GM19099 (cell line): ENCODE measurements around the gene VILL.

ENCODE experiments used
- POLR2A ChIP-seq: IDR thresholded peaks from 3 replicates; pipeline ENCODE4 v1.6.1; 2011; ENCODE audit warnings: low read depth; ENCODE audit not compliant: insufficient read length; ENCODE audit errors: extremely low read depth

The VILL gene

GRCh38 chr3:37955918-37956707 is 34.5 kb upstream of the VILL start:
- TF ChIP-seq POLR2A, result no peak

DNA sequence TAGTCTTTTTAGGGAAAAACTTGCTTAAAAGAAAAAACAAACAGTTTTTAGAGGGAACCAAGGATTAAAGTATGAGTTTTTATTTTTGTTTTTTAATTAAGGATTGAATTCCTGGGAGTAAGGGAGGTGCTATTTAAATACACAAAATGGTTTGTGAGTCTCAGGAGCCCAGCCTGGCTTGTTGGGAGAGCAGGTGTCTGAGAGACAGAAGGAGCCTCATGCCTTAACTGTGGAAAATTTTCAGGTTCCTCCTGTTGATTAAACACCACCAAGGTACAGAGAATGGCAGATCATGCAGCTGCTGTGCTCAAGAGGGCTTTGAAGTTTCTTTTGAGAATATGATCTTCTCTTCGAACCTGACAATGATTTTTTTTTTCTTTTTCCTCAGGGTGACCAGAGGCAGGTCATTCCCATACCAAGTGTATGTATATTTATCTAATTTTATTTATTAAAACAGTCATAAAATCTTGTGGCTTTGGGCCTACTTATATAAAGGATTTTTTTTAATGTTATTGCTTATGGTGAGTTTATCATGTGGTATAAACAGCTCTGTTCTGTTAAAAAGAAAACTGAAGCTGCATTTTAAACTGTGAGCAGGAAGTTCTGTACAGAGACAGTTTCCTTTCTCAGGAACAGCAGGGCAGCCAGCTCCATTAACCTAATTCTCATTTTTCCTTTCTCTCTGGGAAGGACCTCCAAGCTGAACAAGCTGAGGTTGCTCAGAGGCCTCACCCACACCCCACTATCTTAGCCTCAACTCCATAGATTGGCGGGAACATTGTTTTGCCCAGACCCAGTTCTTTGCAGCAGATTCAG is 33.7 kb upstream of the VILL start:
- no peak for TF ChIP-seq POLR2A

- TF ChIP-seq POLR2A, result no peak
Measured at GRCh38 chr3:37957539-37957936, 33.0 kb upstream of the VILL start.

- TF ChIP-seq POLR2A, result no peak
Measured at GRCh38 chr3:37961622-37962431, 28.8 kb upstream of the VILL start.

- TF ChIP-seq POLR2A, result no peak
Measured at GRCh38 chr3:37963016-37963415, 27.6 kb upstream of the VILL start.

DNA sequence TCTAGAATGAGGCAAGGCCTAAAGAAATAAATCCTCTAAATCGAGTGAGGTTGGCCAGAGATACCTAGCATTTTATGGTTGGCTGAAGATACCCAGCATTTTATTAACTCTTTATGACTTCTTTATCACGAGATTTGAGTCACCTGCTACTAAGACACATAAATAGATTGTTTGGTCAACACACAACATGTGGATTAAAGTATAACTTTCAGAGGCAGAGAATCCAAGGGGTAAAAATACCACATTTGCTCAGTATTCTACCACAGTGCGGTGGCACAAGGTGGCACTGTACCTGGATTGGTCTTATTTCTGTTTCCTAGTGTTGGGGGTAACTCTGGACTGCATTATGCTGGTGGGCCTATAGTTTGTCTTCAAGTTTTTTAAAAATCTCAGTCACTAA is 27.0 kb upstream of the VILL start:
- TF ChIP-seq POLR2A, result no peak

DNA sequence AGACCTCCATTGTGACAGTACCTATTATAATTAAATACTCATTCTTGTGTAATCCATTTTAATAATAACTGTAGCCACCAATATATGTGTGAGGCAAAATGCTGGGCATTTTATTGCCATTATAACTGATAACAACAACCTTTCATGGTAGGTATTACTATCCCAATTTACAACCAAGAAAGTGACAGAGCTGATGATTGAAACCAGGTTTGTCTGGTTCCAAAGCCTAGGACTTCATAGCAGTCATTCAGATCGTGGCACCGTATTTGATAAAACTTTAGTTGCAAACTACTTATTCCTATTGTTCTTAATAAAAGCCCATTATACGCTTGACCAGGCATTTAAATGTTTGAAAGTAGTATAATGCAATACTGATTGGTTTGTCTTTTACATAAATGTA is 26.4 kb upstream of the VILL start:
- no peak for TF ChIP-seq POLR2A

GRCh38 chr3:37964716-37965115 is 25.9 kb upstream of the VILL start:
- TF ChIP-seq POLR2A, result no peak

DNA sequence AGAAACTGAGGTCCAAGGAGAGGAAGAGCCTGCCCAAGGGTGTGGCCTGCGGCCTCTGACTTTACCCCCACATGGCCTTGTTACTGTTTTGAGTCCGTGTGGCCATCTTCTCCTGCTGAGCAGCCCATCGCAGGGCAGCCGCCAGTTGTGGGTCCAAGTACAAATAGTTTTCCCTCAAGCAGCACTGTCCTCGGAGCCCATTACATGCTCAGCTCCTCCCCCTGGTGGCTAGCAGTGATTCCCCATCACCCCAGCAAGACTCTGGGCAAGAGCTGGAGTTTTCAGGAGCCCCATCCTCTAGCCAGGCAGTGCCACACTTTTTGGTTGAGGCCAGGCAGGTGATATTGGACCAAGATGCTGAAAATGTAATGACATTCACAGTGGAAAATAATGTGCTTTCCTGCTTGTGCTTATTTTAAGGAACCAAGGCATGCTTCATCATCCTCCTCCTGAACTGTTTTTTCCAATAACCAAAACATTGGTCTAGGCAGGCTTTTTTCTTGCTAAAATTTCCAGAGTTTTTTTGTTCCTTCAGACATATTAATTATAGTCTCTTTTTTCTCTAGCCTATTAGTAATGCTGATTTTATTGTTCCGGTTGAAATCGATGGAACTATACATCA is 23.2 kb upstream of the VILL start:
- no peak for TF ChIP-seq POLR2A

DNA sequence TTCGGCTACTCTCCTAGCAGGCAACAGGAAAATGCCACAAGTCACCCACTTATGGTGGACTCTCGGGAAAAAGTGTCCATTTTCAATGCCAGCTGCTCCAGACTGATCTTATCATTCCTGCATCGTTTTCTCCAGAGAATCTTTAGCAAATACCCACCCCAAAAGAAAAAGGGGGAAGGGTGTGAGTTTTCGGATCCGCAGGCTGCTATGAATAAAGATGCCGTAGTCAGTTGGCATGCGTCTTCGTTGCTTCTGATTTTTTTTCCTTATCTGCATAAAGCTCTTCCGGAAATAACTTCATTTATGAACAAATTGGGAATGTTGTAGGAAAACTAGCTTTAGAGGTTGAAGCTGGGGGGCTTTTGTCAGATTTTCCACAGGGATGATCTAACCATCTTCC is 22.4 kb upstream of the VILL start:
- TF ChIP-seq POLR2A, result no peak

- TF ChIP-seq POLR2A, result no peak
Measured at GRCh38 chr3:37968813-37969595, 21.6 kb upstream of the VILL start.

GRCh38 chr3:37969596-37970100 is 20.9 kb upstream of the VILL start:
- no peak for TF ChIP-seq POLR2A

DNA sequence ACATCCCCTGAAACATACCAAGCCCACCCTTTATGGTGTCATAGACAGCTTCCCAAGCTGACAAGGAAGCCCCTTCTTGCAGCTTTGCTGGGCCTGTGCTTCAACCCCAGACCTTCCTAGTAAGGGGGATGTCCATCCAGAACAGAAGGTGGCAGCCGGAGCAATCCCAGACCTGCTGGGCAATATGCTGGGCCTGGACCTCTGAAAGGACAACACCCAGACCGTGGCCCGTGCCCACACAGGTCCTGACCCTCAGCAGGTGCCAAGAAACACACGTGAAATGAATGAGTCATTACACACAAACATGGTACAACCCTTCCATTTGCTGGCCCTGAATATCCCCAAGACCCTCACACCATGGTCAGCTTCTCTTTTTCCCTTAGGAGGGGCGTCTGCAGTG is 19.8 kb upstream of the VILL start:
- no peak for TF ChIP-seq POLR2A

GRCh38 chr3:37971467-37971866 is 19.1 kb upstream of the VILL start:
- no peak for TF ChIP-seq POLR2A
